SIG-M5 treated with dmso at 0.1 percent for 504 hours (cell line): ENCODE data around the gene DGCR2.

Source experiments
- DNase-seq: peaks from one replicate; lab custom pipeline; 2025; ENCODE audit not compliant: unreplicated experiment; lab: John Stamatoyannopoulos, UW

Gene DGCR2

DNA sequence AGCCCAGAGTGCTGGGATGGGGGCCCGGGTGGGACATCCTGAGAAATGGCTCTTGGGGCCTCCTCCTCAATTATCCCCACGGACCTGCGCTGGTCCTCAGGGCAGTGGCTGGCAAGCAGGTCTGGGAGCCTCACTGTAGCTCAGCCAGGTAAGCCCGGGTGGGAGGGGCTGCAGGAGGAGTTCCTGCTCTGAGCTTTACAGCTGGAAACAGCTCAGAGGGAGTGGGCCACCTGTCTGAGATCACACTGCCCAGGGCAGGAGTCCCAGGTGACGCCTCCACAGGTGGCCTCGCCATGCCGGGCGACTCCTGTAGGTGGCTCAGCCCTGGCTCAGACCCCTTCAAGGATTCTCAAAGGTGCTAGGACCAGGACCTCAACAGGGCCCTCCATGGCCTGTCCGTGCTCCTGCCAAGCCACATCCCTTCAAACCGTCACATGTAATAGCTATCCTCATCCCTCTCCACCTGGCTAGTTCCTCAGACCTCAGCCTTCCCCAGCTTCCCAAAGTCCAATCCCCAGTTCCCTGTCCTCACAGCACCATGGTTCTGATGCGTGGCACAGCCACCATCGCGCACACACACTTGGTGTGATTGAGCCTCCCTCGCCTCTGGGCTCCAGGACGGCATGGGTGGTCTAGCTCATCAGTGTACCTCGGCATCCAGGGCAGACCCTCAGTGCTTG, 5.3 kb upstream of the DGCR2 start:
- no peak for DNase-seq

DNA sequence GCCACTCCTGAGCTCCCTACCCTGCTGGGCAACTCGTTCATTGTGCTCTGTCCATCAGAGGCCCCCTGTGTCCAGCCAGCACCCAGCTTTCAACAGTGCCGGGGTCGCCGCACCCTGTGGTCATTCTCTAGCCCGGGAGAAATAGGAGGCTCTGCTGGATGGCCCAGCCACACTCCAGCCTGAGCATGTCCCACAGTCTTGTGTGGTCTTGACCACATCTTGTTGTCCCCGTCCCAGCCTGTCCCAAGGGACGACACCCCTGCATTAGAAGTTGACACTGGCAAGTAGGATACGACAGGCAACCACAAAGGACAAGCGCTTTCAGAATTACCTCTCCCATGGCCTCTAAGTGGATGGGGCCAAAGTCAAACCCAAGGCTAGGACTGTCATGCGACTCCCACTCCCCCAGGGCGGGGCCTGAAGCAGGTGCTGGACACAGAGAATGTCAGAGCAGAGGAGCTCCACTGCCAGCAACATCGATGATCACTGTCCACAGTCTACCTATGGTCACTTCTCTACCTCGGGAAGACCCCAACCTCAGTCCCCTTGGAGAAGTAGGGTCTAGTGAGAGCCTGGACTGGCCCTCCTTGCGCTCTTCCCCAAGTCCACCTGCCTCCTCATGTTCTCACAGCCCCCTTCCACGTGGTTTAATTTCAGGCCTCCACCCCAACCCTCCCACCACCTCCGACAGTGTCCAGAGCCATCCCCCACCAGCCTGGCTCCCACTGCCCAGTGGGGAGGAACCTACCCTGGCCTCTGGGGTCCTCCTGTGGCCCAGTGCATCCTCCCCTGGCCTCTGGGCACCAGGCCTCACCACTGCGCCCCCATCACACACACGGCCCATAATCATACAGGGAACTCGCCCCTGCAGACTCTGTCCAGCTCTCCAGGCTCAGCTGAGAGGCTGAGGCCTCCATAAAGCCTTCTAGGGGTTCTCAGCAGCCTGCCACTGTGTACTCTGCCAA, 4.4 kb upstream of the DGCR2 start:
- DNase-seq, result no peak

DNA sequence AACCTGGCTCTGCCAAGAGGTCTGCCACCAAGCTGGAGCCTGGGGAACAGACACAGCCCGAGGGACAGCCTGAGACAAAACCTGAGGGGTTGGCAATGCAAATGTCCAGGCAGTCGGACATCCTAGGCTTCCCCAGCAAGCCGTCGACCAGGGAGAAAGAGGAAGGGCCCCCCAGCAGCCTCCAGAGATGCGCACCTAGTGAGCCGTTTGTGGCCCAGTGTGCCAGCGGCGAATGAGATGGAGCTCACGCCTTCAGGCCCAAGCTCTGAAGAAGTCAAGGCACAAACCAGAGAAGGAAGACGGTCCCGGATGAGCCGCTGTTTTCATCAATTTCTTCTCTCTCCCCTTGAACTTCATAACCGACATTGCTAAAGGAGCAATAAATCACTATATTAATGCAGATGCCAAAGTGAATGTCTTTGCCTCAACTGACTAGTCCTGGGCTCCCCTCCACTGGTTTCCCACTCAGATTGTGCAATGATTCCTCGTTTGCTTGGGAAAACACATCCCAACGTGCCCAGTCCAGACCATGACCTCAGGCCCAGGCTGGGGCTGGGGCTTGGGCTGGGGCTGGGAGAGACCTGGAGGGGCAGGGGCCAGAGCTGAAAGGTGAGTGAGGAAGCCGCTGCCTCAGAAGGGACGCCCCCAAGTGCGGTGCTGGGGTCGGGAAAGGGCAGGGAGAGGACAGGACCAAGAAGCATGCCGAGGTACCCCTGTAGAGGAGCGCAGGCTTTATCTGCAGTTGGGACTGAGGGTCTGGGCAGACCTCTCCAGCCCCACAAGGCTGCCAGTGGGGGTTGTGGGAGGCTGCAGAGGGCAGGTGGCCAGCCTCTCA, 3.5 kb upstream of the DGCR2 start:
- no peak for DNase-seq

DNA sequence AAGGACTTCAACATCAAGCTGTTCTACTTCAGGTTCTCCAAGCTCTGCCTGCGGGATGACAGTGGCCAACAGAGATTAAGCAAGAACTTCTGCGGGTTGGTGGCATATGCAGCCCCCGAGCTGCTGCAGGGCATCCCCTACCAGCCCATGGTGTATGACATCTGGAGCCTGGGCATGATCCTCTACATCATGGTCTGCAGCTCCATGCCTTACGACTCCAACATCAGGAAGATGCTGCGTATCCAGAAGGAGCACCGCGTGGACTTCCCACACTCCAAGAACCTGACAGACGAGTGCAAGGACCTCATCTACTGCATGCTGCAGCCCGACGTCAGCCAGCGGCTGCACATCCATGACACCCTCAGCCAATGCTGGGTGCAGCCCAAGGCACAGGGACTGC, 2.8 kb upstream of the DGCR2 start:
- no peak for DNase-seq

DNA sequence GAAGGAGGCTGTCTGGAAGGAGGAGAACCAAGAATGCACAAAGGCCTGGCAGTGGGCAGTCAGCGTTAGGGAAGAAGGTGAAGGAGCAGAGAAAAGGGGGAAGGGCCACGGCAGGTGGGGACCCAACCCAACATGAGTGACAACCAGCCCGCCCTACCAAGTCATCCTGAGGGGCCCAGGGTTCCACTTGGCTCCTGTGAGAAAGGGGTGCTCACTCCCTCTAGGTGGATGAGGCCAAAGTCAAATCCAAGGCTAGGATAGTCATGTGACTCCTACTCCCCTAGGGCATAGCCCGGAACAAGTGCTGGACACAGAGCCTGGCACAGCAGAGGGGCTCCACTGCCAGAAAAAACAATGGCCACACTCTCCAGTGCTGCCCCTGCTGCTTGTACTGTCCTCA, 2.2 kb upstream of the DGCR2 start:
- no peak for DNase-seq

DNA sequence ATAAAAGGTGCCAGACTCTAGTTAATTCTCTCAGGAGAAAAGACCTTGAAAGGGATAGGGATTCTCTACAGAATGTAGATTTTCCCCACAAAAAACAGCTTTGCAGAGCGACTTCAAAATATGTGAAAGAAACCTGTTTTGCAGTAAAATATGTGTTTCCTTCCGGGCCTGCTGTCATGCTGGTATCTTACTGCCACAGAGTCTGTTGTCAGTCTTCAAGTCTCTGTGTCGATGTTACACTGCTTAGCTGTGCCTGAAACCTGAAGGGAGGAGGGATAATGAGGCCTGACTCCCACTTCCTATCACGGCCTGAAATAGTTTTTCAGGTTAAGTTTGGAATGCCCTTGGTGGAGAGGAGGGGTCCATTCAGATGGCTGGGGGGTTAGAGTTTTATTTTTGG, 1.7 kb upstream of the DGCR2 start:
- no peak for DNase-seq

DNA sequence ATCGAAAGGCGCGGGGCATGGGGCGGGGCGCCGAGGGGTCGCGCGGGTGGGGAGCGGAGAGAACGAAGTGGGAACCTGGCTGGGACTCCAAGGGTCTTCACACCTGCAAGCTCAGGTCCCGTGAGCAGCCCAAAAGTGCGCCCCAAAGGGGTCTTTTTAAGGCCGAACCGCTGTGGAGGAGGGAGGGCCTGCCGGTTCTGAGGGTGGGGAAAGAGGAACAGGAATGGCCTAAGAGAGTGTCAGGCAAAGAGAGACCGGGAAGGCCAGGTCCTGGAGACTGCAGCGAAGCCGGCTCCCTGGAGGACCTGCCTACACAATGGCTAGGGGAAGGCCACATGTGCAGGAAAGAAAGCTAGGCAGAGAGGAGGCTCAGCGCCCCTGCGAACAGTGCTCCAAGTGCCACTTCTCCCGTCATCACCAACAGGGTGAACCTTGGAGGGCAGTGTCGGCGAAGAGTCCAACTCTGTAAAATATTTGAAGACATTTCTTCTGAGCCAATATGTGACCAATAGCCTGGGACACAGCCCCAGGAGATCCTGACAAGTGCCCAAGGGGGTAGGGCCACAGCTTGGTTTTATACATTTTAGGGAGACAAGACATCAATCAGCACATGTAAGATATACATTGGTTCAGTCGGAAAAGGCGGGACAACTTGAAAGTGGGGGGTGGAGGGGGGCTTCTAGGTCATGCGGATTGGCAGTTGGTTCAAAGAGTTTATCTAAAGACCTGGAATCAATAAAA, 710 bp upstream of the DGCR2 start:
- no peak for DNase-seq

DNA sequence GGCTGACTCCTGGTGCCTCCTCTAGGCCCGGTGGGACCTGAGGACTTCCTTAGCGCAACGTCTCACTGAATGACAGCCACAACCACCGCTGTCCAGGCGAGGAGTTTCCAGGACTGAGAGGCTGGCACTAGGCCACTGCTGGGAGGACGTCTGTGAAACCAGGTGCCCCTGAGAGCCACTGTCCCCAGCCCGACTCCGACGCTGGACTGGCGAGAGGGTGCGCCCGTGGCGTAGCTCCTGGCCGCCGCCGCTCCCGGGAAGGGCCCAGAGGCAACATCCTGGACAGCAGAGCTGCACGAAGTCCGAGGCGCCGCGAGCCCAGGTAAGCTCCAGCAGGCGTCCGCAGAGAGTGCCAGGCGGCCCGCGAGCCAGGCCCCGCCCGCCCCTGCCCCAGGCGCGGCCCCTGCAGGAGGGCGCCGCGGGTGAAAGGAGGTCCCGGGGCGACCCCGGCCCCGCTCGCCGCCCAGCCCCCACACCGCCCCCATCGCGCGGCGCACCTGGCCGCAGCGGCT, 525 bp downstream of the DGCR2 start:
- no peak for DNase-seq

DNA sequence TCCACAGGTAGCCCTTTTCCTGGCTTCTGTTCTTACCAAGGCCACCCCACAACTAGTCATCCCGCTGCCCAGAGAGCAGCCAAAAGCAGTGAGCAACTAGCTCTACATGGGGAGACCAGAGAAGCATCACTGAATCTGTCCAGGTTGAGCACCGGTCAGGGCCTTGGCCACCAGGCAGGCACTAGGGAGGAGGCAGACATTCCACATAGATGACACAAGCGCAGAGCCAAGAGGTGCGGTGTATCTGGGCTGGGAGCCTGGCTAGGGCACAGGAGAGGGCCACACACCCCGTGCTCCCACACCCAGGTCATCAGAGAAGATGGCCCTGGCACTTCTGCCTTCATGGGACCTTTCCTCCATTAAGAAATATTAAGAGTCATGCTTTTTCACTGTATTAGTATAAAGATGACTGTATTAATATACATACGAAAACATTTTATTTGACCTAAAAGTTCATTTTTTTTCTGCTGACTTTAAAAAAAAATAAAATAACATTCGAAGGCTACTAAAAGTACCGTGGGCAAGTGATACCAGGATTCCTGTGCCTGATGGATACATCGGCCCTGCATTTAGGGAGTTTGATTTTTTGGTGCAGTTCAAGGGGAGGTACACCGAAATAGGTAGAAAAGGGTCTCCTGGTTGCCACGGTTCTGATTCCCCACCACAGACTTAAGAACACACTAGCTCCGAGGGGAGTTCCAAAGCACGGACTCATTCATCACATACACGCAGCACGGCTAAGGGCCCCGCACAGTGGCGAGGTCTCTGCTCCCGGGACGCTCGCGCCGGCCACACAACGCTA, 1.2 kb downstream of the DGCR2 start:
- peak; percentile 28 for DNase-seq

DNA sequence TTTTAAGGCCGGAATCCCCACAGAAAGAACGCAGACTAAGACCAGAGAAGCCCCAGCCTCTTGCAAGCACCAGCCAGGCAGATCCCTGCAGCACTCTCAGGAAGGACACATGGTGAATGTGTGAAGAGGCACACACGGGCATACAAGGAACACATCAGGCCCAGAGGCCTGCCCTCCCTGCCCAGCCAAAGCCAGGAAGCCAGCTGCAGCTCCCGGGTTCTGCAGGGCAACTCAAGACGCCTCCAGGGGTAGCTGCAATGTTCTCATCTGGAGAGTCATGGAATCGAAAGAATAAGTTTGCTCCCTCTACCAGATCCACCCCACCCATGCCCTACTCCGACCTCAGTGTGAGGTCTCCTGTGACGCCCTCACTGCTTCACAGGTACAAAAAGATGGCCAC, 2.3 kb downstream of the DGCR2 start:
- no peak for DNase-seq

DNA sequence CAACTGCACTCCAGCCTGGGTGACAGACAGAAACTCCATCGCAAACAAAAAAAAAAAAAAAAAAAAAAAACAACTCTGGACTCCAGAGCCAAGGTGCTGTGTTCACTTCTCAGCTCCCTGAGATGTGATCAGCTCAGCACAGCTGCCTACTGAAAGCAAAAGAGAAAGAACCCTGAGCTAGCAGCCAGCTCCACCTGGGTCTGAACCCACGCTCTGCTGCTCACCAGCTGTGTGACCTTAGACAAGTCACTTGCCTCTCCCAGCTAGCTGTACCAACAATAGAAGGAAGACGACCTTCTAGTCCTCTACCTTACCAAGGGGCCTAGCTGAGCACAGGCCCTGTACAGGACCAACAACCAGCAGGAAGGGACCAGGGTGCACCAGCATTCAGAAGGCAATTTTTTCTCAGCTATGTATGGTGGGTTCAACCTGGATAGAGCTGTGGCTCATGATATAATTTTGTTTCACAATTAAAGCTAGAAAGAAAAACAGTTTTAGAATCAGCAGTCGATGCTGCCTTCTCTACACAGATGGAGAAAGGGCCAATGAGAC, 3.8 kb downstream of the DGCR2 start:
- DNase-seq, result no peak

DNA sequence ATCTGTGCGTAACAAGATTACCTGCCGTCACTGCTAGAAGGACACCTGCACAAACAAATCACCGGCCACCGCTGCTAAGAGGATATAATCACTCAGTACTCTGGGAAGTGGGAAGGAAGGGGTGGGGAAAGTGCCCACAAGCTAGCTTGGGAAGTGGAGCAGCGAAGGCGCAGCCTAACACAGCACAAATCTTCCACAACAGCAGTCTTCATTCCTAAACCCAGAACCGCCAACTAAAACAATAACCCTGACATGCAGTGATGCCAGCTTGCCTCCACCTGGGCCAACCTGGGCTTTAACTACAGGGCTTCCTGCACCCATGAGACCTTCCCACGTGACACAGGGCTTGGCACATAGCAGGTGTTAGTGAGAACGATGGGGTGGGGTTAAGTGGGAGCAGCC, 5.1 kb downstream of the DGCR2 start:
- no peak for DNase-seq

DNA sequence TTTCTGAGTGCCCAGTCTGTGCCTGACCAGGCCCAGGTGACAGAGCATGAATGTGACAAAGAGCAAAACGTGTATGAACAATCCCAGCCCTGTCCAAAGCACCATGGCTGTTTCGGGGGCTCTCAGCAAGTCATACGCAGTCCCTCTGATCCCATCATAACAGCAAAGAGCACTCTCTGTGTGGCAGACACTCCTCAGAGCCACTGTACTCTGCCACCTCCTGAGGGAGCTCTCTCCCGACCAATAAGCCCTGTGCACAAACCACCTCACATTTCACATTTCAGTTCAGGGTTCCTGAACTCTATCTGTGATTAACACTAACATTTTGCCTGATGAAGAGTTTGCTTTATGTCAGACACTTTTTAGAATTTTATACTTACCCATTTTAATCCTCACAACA, 6.6 kb downstream of the DGCR2 start:
- DNase-seq, result no peak

DNA sequence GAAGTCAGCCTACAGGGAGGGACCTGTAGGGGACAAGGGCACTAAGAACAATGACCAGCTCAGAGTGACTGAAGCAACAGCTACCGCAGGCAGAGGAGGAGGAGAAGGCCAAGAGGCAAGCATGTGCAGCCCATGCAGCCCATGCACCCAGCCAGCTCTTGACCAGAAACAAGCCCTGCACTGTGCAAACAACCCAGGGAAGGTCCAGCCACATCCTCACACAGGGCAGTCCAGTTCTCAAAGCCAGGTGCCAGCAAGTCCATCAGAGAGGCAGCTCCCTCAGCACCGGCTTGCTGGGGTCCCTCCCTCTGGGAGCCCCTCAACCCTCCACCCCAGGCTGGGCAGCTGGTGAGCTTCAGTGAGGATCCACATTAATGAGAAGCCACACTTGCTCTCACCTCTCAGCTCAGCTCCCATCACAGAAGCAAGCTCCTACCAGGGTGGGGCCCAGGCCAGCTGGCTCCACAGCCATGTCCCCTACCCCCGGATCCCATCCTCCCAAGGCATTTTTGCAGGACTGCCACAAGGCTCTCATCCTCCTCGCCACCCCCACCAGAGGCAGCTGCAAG, 7.1 kb downstream of the DGCR2 start:
- DNase-seq, result no peak

DNA sequence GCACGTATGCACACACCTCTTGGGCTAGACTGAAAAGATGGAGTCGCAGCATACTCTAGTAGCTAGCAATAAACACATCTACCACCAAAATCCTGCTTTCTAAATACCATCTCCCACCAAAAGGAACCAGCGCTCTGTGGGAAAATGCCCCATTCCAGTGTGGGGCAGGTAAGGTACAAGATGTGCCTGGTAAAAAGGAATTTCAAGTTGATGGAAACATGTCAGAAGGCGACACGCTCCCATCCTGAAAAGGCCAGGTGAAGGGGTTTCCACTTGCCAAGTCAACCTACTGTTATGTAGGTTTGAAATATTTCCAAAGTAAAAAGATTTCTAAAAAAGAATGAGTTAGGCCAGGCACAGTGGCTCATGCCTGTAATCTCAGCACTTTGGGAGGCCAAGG, 8.8 kb downstream of the DGCR2 start:
- no peak for DNase-seq

DNA sequence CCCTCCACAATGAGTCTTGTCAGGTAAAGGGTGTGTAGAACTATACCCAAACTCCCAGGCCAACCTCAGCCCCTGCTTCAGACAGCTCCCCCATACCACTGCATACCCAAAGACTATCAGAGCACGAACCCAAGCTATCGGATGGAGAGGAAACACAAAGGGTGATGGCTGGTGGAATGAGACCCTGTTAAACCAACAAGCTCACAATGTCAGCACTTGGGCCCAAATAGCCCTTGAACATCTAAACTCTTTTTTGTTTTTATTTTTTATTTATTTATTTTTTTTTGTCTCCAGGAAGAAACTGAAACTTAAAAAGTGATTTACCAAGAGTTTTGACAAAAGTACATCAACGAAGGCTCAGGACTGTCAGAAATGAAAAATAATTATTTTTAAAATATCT, 10.6 kb downstream of the DGCR2 start:
- DNase-seq, result no peak

DNA sequence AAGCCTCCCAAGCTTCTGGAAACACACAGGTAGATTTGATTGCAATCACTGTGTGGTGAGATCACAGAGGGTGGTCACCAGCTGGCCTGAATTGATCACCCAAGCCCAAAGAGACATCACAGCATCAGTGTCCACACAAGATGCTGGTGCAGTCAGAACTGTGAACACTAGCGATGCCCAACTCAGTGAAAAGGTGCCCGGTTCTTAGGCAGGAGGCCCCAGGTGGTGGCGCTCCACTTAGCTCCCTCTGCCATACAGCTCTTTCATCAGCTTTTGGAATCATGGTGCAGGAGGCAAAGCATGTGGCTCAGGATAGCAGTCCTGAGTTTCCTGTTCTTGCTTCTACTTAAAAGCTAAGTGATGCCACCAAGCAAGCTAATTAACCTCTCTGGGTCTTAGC, 11.1 kb downstream of the DGCR2 start:
- no peak for DNase-seq

DNA sequence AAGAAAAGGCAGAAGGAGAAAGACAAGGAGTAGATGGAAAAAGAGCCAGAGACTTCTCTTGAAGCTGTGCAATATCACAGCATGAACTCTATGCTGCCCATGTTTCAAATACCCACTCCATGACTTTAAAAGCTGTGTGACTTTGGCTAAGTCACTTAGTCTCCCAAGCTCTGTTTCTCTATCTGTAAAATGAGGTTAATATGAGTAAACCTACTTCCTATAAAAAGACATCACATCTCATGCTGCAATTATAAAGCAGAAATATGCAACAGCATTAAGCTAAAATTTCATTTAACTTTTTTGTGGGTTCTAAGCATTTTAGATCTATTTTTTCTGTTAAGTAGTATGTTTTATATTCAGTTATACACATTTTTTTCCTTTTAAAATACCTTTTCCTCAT, 11.6 kb downstream of the DGCR2 start:
- DNase-seq, result peak; percentile 16

DNA sequence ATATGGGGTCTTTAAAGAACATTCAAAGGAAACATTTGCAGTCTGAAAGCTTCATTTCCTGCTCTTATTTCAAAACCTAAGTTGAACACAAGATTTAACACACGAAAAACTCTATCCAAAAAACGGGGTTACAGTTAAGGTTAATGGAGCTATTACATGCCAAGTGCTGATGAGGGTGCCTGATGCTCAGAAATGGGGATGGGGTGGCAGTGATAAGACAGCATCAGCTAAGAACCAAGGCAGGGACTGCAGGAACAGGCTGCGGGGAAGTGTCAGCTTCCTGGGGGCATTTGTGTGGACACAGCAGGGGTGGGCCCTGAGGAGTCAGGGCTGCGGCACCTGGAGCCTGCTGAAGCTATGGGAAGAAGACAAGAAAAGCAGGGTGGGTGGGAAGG, 12.2 kb downstream of the DGCR2 start:
- DNase-seq, result no peak
